GM18511 (cell line): ENCODE results near the gene TBC1D16.

Experiments used
- ATAC-seq: cut with Tn5 transposase; IDR thresholded peaks from one replicate; pipeline ENCODE4 v1.9.1; 2021; ENCODE audit warnings: mild to moderate bottlenecking, moderate library complexity; ENCODE audit not compliant: unreplicated experiment

The TBC1D16 gene

GRCh38 chr17:80025796-80026195 is 9.9 kb downstream of the TBC1D16 start:
- ATAC-seq: no peak

- ATAC-seq: no peak
Observed at GRCh38 chr17:80025140-80025539, 10.5 kb downstream of the TBC1D16 start.

GRCh38 chr17:80024206-80024972 is 11.3 kb downstream of the TBC1D16 start:
- no peak for ATAC-seq

GRCh38 chr17:80023481-80024205 is 12.0 kb downstream of the TBC1D16 start:
- no peak for ATAC-seq

- no peak for ATAC-seq
Observed at GRCh38 chr17:80021600-80021999, 14.1 kb downstream of the TBC1D16 start.

GRCh38 chr17:80018917-80019651 is 16.6 kb downstream of the TBC1D16 start:
- no peak for ATAC-seq

- no peak for ATAC-seq
Observed at GRCh38 chr17:80017226-80018010, 18.3 kb downstream of the TBC1D16 start.

GRCh38 chr17:80012765-80013741 is 22.6 kb downstream of the TBC1D16 start:
- ATAC-seq: no peak

- no peak for ATAC-seq
Observed at GRCh38 chr17:80011989-80012555, 23.6 kb downstream of the TBC1D16 start.

GRCh38 chr17:80010283-80010858 is 25.3 kb downstream of the TBC1D16 start:
- no peak for ATAC-seq

GRCh38 chr17:80009391-80010282 is 26.0 kb downstream of the TBC1D16 start:
- no peak for ATAC-seq

- ATAC-seq: no peak
Observed at GRCh38 chr17:80008848-80009247, 26.8 kb downstream of the TBC1D16 start.

GRCh38 chr17:80008383-80008840 is 27.3 kb downstream of the TBC1D16 start:
- ATAC-seq: no peak

GRCh38 chr17:80007939-80008338 is 27.7 kb downstream of the TBC1D16 start:
- ATAC-seq: no peak

- ATAC-seq: no peak
Observed at GRCh38 chr17:80006811-80007752, 28.6 kb downstream of the TBC1D16 start.

GRCh38 chr17:80006339-80006720 is 29.3 kb downstream of the TBC1D16 start:
- ATAC-seq: no peak
